Measurements from ENCODE around the gene CCR4. TPM values are rescaled to one million over a fixed set of nuclear protein-coding genes. Genes with fewer than 3 reads are reported as not detected.

CCR4 gene
- total and polyA plus RNA-seq, 2 of the 13 experiments (the other 11 are each of a cell fraction or from before 2014, with no cell fraction given): 0.04 to 0.05 TPM

DNA sequence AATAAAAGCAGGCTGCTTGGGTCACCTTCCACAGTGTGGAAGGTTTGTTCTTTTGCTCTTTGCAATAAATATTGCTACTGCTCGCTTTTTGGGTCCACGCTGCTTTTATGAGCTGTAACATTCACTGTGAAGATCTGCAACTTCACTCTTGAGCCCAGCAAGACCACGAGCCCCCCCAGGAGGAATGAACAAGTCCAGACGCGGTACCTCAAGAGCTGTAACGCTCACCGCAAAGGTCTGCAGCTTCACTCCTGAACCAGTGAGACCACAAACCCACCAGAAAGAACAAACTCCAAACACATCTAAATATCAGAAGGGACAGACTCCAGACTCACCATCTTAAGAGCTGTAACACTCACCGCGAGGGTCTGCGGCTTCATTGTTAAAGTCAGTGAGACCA lies 47.5 kb upstream of the CCR4 start (continued):
- TF ChIP-seq U2AF1 (optimal IDR thresholded peaks at IDR 0.05; ENCODE audit: low read depth, low read length) (no peak), ARNT2 (CRISPR knock-in tag; IDR thresholded peaks at IDR 0.05; ENCODE audit: low read depth) (no peak)

GRCh38 chr3:32909999-32910398 lies 41.4 kb upstream of the CCR4 start:
- Histone ChIP-seq H3K27me3 (ENCODE audit: control insufficient read depth in 1 of 2, insufficient read depth in 2 of 2, low read length in 2 of 2) (no peaks in the 10 kb centered on the region), H3K9ac (ENCODE audit: insufficient read depth, low read depth, low read length) (peak overlapping the region; percentile 14; the same call in 1 of the 2 replicates), H3K4me3 (replicated peaks in 1 of 3; ENCODE audit: insufficient read depth in 1 of 3, low read depth in 2 of 3, low read length in 3 of 3) (no peak overlapping the region), H3K4me1 (ENCODE audit: insufficient read depth, low read length) (peaks cover 15% of the 10 kb centered on the region), H3K27ac (ENCODE audit: extremely low read length, insufficient read depth, low read length) (peak overlapping the region; percentile 14), H4K20me1 (ENCODE audit: insufficient read depth, low read length) (no peaks in the 10 kb centered on the region), H2AFZ (ENCODE audit: low read length) (no peak overlapping the region), H3K79me2 (ENCODE audit: insufficient read depth, low read length) (no peaks in the 10 kb centered on the region), H3K4me2 (ENCODE audit: low read depth, low read length) (peak overlapping the region; percentile 46), H3K9me3 (ENCODE audit: low read length) (no peaks in the 10 kb centered on the region), H3K36me3 (replicated peaks in 1 of 2; ENCODE audit: control insufficient read depth in 1 of 2, insufficient read depth in 2 of 2, low read length in 2 of 2) (no peaks in the 10 kb centered on the region)
- DNase-seq (ENCODE audit: low spot score) (no peak), ATAC-seq (peak; percentile 69), FAIRE-seq (no peak)
- 0% methylated on average over 3 of the region's 3 CpGs for WGBS (ENCODE audit: low lambda C conversion rate)
- no peak for TF ChIP-seq FOXP1 (IDR thresholded peaks at IDR 0.05)
- 0 out of 2 replicates have a peak, but pooled peaks have one; percentile 20 for TF ChIP-seq FOXP1 (CRISPR knock-in tag; IDR thresholded peaks at IDR 0.05)
- TF ChIP-seq HNRNPK (IDR thresholded peaks at IDR 0.05; ENCODE audit: low read depth, low read length, poor library complexity, severe bottlenecking): no peak
- peak; percentile 23; the same call in 1 of the 2 replicates for TF ChIP-seq CTCF (CRISPR knock-in tag; IDR thresholded peaks at IDR 0.05)
- TF ChIP-seq HNF4G (IDR thresholded peaks at IDR 0.05; ENCODE audit: borderline replicate concordance, low read depth, low read length): 0 out of 2 replicates have a peak, but pooled peaks have one; percentile 20
- TF ChIP-seq HNF4G (CRISPR knock-in tag; IDR thresholded peaks at IDR 0.05; ENCODE audit: borderline replicate concordance, low read depth): no peak
- no peak for TF ChIP-seq ZFP90 (CRISPR knock-in tag; IDR thresholded peaks at IDR 0.05; ENCODE audit: borderline replicate concordance)
- peak; percentile 16; the same call in 1 of the 2 replicates for TF ChIP-seq STAG1 (CRISPR knock-in tag; IDR thresholded peaks at IDR 0.05)
- TF ChIP-seq NCOA1 (CRISPR knock-in tag; IDR thresholded peaks at IDR 0.05): no peak
- TF ChIP-seq ZEB1 (IDR thresholded peaks at IDR 0.05; ENCODE audit: insufficient replicate concordance, low read depth): peak; percentile 71
- peak; percentile 95 for TF ChIP-seq TEAD3 (CRISPR knock-in tag; optimal IDR thresholded peaks at IDR 0.05; ENCODE audit: borderline replicate concordance)
- no peak for TF ChIP-seq GABPA (IDR thresholded peaks at IDR 0.05; ENCODE audit: low read depth, low read length)
- no peak for TF ChIP-seq GABPA (CRISPR knock-in tag; IDR thresholded peaks at IDR 0.05; ENCODE audit: low read depth)
- TF ChIP-seq ZFX (CRISPR knock-in tag; IDR thresholded peaks at IDR 0.05; ENCODE audit: low read depth): no peak
- no peak for TF ChIP-seq ZNF432 (CRISPR knock-in tag; IDR thresholded peaks at IDR 0.05; ENCODE audit: borderline replicate concordance)
- TF ChIP-seq PAXIP1 (CRISPR knock-in tag; conservative IDR thresholded peaks at IDR 0.05): 0 out of 2 replicates have a peak, but pooled peaks have one; percentile 18
- in situ Hi-C loops (cut with HindIII; ENCODE audit: extremely low pct_ligation_motif_present, low pct_unique_long_range_greater_than_20kb): no loop called here
- BruUV-seq (replicated peaks): no TSS peak
- ChIA-PET CTCF (ENCODE audit: low intra/inter-chr PET ratio, low total read pairs) (no interaction called here), POLR2A (no interaction called here)
- intact Hi-C loops (cut with micrococcal nuclease; ENCODE audit: unreplicated experiment): loop anchor here (10.0 kb wide), 1 partner anchor 175 kb away; no protein-coding TSS in a partner anchor

Data from HepG2 (cell line).